22Rv1 (cell line): ENCODE measurements around the gene MXD4.

Experiments used
- CTCF ChIP-seq: fragments of 450-650 bp; IDR thresholded peaks from 2 replicates; pipeline ENCODE4 v1.5.1; 2017; ENCODE audit warnings: mild to moderate bottlenecking
- ZFX ChIP-seq: fragments of 450-650 bp; IDR thresholded peaks from 2 replicates; pipeline ENCODE4 v1.6.1; 2017; ENCODE audit warnings: antibody characterized with exemption, borderline replicate concordance

- TF ChIP-seq CTCF = no peak
- TF ChIP-seq ZFX = no peak
Measured at GRCh38 chr4:2296631-2297601, 35.0 kb upstream of the MXD4 start.
